PC-3 (cell line): ENCODE data around the gene ICOSLG.

Source experiments
- CTCF ChIP-seq: fragments of 300-600 bp; sonication (generic); conservative IDR thresholded peaks from 2 replicates; pipeline ENCODE4 v1.5.1; 2017; ENCODE audit warnings: antibody characterized with exemption, low read depth, mild to moderate bottlenecking, low read length
- EZH2 ChIP-seq: fragments of 300-600 bp; sonication (generic); IDR thresholded peaks from one replicate; pipeline ENCODE4 v1.6.1; 2017; ENCODE audit warnings: antibody characterized with exemption, mild to moderate bottlenecking, low read length; ENCODE audit not compliant: unreplicated experiment
- EZH2phosphoT487 ChIP-seq: fragments of 300-600 bp; sonication (generic); IDR thresholded peaks from 2 replicates; pipeline ENCODE4 v1.6.1; 2018; ENCODE audit warnings: mild to moderate bottlenecking, antibody characterized with exemption, low read length, borderline replicate concordance

GRCh38 chr21:44262338-44263056 is 21.8 kb upstream of the ICOSLG start:
- TF ChIP-seq CTCF (no peak), EZH2 (no peak), EZH2phosphoT487 (no peak)
